ENCODE results near the gene CAMKK2.
A peak's percentile ranks its signal among the peaks of the same experiment; 100 is the strongest.
"Not testable (repeated sequence)": the region's sequence is repeated elsewhere in the genome, so short reads cannot be mapped to it uniquely, and the experiment has no call there.

CAMKK2 gene

GRCh38 chr12:121245031-121245430 lies 51.5 kb downstream of the CAMKK2 start:
- DNase-seq: no peak

- no peak for DNase-seq
Measured at GRCh38 chr12:121241156-121241970, 55.1 kb downstream of the CAMKK2 start.

- DNase-seq: no peak
Measured at GRCh38 chr12:121240484-121241101, 55.9 kb downstream of the CAMKK2 start.

GRCh38 chr12:121240062-121240420 lies 56.5 kb downstream of the CAMKK2 start:
- no peak for DNase-seq

- DNase-seq: no peak
Measured at GRCh38 chr12:121239351-121240061, 57.0 kb downstream of the CAMKK2 start.

GRCh38 chr12:121238604-121239350 lies 57.7 kb downstream of the CAMKK2 start:
- no peak for DNase-seq

- DNase-seq: no peak
Measured at GRCh38 chr12:121238086-121238485, 58.4 kb downstream of the CAMKK2 start.

GRCh38 chr12:121237415-121237814 lies 59.1 kb downstream of the CAMKK2 start:
- no peak for DNase-seq

GRCh38 chr12:121236776-121237175 lies 59.7 kb downstream of the CAMKK2 start:
- DNase-seq: no peak

- DNase-seq: no peak
Measured at GRCh38 chr12:121233628-121234020, 62.9 kb downstream of the CAMKK2 start.

- DNase-seq: no peak
Measured at GRCh38 chr12:121232977-121233627, 63.4 kb downstream of the CAMKK2 start.

- no peak for DNase-seq
Measured at GRCh38 chr12:121232163-121232562, 64.3 kb downstream of the CAMKK2 start.

- DNase-seq: no peak
Measured at GRCh38 chr12:121230538-121230907, 66.0 kb downstream of the CAMKK2 start.

GRCh38 chr12:121229826-121230537 lies 66.5 kb downstream of the CAMKK2 start:
- peak; percentile 17 to 61 for DNase-seq

- no peak for DNase-seq
Measured at GRCh38 chr12:121228919-121229665, 67.4 kb downstream of the CAMKK2 start.

GRCh38 chr12:121227294-121227693 lies 69.2 kb downstream of the CAMKK2 start:
- no peak for DNase-seq

- DNase-seq: not testable (repeated sequence)
Measured at GRCh38 chr12:121226871-121227270, 69.6 kb downstream of the CAMKK2 start.

GRCh38 chr12:121226399-121226798 lies 70.1 kb downstream of the CAMKK2 start:
- DNase-seq: no peak

- no peak for DNase-seq
Measured at GRCh38 chr12:121224591-121224990, 71.9 kb downstream of the CAMKK2 start.

GRCh38 chr12:121223292-121224285 lies 72.9 kb downstream of the CAMKK2 start:
- DNase-seq: no peak

Measured in hippocampal formation (tissue), 2 donors.